Endometrial microvascular endothelial cells (primary cell): ENCODE data around the gene MAN1A2. TPM values are rescaled to one million over a fixed set of nuclear protein-coding genes. Genes with fewer than 3 reads are reported as not detected.
"Not testable (repeated sequence)": the region's sequence is repeated elsewhere in the genome, so short reads cannot be mapped to it uniquely, and the experiment has no call there.

Source experiments
- in situ Hi-C: cut with HindIII; loops from 2 replicates; pipeline ENCODE4 v1.10.0; 2017; ENCODE audit warnings: low sequenced_read_pairs, low pct_unique_long_range_greater_than_20kb; ENCODE audit errors: inconsistent ontology term
- total RNA-seq: library from RNA; depleted of rRNA; stranded (reverse); fragments of >200 nt; gene quantifications from one replicate; pipeline ENCODE4 v1.2.3, GENCODE V29; 2015; ENCODE audit errors: inconsistent ontology term

Gene MAN1A2
- total RNA-seq: 24.2 TPM

GRCh38 chr1:117367046-117368025, at the start of gene MAN1A2:
Gene MAN1A2, plus strand, starts transcription at chr1:117367449. Its CDS starts 735 bp downstream, at chr1:117368184.
- in situ Hi-C loops: no loop called here

GRCh38 chr1:117318011-117318410, 49.2 kb upstream of the MAN1A2 start:
- in situ Hi-C loops: no loop called here

- in situ Hi-C loops: no loop called here
These were observed 48.8 kb upstream of the MAN1A2 start for GRCh38 chr1:117318426-117318825.

GRCh38 chr1:117320515-117320914, 46.7 kb upstream of the MAN1A2 start:
- in situ Hi-C loops: no loop called here

GRCh38 chr1:117321680-117322609, 45.3 kb upstream of the MAN1A2 start:
- in situ Hi-C loops: no loop called here

GRCh38 chr1:117324357-117324756, 42.9 kb upstream of the MAN1A2 start:
- in situ Hi-C loops: no loop called here

- in situ Hi-C loops: not testable (repeated sequence)
These were observed 41.2 kb upstream of the MAN1A2 start for GRCh38 chr1:117326035-117326434.

GRCh38 chr1:117327011-117327410, 40.2 kb upstream of the MAN1A2 start:
- in situ Hi-C loops: no loop called here

- in situ Hi-C loops: no loop called here
These were observed 31.7 kb upstream of the MAN1A2 start for GRCh38 chr1:117335376-117336086.

- in situ Hi-C loops: no loop called here
These were observed 31.0 kb upstream of the MAN1A2 start for GRCh38 chr1:117336088-117336817.

- in situ Hi-C loops: no loop called here
These were observed 27.2 kb upstream of the MAN1A2 start for GRCh38 chr1:117339866-117340700.

GRCh38 chr1:117341123-117341522, 26.1 kb upstream of the MAN1A2 start:
- in situ Hi-C loops: no loop called here

GRCh38 chr1:117342397-117342796, 24.9 kb upstream of the MAN1A2 start:
- in situ Hi-C loops: no loop called here

GRCh38 chr1:117346206-117346928, 20.9 kb upstream of the MAN1A2 start:
- in situ Hi-C loops: no loop called here

- in situ Hi-C loops: no loop called here
These were observed 19.3 kb upstream of the MAN1A2 start for GRCh38 chr1:117347907-117348306.

GRCh38 chr1:117352695-117353094, 14.6 kb upstream of the MAN1A2 start:
- in situ Hi-C loops: not testable (repeated sequence)
